HG03378 (cell line): ENCODE results near the gene RSPO4.

Source experiments
- ATAC-seq: cut with Tn5 transposase; IDR thresholded peaks from one replicate; pipeline ENCODE4 v1.9.1; 2021; ENCODE audit warnings: mild to moderate bottlenecking, moderate library complexity; ENCODE audit not compliant: unreplicated experiment

The RSPO4 gene

GRCh38 chr20:971346-971745 is 30.8 kb downstream of the RSPO4 start:
- ATAC-seq, result no peak

- no peak for ATAC-seq
Measured at GRCh38 chr20:969868-970267, 32.2 kb downstream of the RSPO4 start.

GRCh38 chr20:967796-968742 is 34.0 kb downstream of the RSPO4 start:
- no peak for ATAC-seq

GRCh38 chr20:965956-966355 is 36.2 kb downstream of the RSPO4 start:
- no peak for ATAC-seq

GRCh38 chr20:963795-964194 is 38.3 kb downstream of the RSPO4 start:
- no peak for ATAC-seq

GRCh38 chr20:962683-963082 is 39.4 kb downstream of the RSPO4 start:
- ATAC-seq, result no peak

GRCh38 chr20:962223-962622 is 39.9 kb downstream of the RSPO4 start:
- no peak for ATAC-seq

GRCh38 chr20:961768-962167 is 40.3 kb downstream of the RSPO4 start:
- no peak for ATAC-seq

- ATAC-seq, result no peak
Measured at GRCh38 chr20:959996-960615, 42.0 kb downstream of the RSPO4 start.

- ATAC-seq, result no peak
Measured at GRCh38 chr20:958936-959815, 42.9 kb downstream of the RSPO4 start.

- no peak for ATAC-seq
Measured at GRCh38 chr20:957544-957943, 44.6 kb downstream of the RSPO4 start.

- no peak for ATAC-seq
Measured at GRCh38 chr20:956330-956951, 45.7 kb downstream of the RSPO4 start.

GRCh38 chr20:955656-956055 is 46.5 kb downstream of the RSPO4 start:
- ATAC-seq, result no peak

GRCh38 chr20:955111-955510 is 47.0 kb downstream of the RSPO4 start:
- no peak for ATAC-seq

- ATAC-seq, result no peak
Measured at GRCh38 chr20:953742-954141, 48.4 kb downstream of the RSPO4 start.

- no peak for ATAC-seq
Measured at GRCh38 chr20:952196-952795, 49.8 kb downstream of the RSPO4 start.

GRCh38 chr20:951384-952169 is 50.5 kb downstream of the RSPO4 start:
- ATAC-seq, result no peak

- ATAC-seq, result no peak
Measured at GRCh38 chr20:949717-950116, 52.4 kb downstream of the RSPO4 start.

- ATAC-seq, result no peak
Measured at GRCh38 chr20:946826-947225, 55.3 kb downstream of the RSPO4 start.

- no peak for ATAC-seq
Measured at GRCh38 chr20:945841-946240, 56.3 kb downstream of the RSPO4 start.
